Measurements from ENCODE around the gene YJU2. TPM values are rescaled to one million over a fixed set of nuclear protein-coding genes. Genes with fewer than 3 reads are reported as not detected.
"Not testable (repeated sequence)": the region's sequence is repeated elsewhere in the genome, so short reads cannot be mapped to it uniquely, and the experiment has no call there.

Gene YJU2
- polyA plus RNA-seq, 1 of the 3 experiments (the other 2 are of a cell fraction) = 29.0 TPM

DNA sequence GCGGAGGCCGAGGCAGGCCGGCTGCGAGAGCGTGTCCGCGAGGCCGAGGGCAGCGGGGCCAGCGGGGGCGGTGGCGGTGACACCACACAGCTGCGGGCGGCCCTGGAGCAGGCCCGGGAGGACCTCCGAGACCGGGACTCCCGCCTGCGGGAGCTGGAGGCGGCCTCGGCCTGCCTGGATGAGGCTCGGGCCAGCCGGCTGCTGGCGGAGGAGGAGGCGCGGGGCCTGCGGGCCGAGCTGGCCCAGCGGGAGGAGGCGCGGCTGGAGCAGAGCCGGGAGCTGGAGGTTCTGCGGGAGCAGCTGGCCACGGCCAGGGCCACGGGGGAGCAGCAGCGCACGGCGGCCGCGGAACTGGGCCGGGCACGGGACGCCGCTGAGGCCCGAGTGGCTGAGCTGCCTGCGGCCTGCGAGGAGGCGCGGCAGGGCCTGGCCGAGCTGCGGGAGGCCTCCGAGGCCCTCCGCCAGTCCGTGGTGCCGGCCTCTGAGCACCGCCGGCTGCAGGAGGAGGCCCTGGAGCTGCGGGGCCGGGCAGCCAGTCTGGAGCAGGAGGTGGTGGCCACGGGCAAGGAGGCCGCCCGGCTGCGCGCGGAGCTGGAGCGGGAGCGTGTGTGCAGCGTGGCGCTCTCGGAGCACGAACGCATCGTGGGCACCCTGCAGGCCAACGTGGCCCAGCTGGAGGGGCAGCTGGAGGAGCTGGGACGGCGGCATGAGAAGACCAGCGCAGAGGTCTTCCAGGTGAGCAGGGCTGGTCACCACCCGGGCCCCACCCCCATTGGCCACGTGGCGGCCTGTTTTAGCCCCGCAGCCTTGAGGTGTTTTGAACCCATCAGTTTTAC lies 29.2 kb upstream of the YJU2 start:
- no peak overlapping the region for H3K4me2 ChIP-seq
- H3K27me3 ChIP-seq (ENCODE audit: insufficient read depth) = peaks cover 9% of the 10 kb centered on the region
- no peaks in the 10 kb centered on the region for H4K20me1 ChIP-seq (ENCODE audit: insufficient read depth)
- POLR2A ChIA-PET = interaction anchor here (1.0 kb wide), 1 partner anchor 232 kb away, joined by 3 read pairs; the partner anchor contains the start of gene EEF2
- no peak overlapping the region for H3K27ac ChIP-seq (ENCODE audit: low read depth in 2 of 2, low read length in 1 of 2)
- peaks cover 5% of the 10 kb centered on the region for H3F3A ChIP-seq (replicated peaks; ENCODE audit: insufficient read depth)
- H3K4me1 ChIP-seq (ENCODE audit: control insufficient read depth in 1 of 2, insufficient read depth in 2 of 2, low read depth in 1 of 2, low read length in 1 of 2) = no peaks in the 10 kb centered on the region
- H3K9ac ChIP-seq = no peak overlapping the region
- no peak for DNase-seq
- H3K36me3 ChIP-seq (replicated peaks in 1 of 2; ENCODE audit: control insufficient read depth in 1 of 2, insufficient read depth in 2 of 2, low read length in 1 of 2) = no peaks in the 10 kb centered on the region
- no peaks in the 10 kb centered on the region for H3K79me2 ChIP-seq (ENCODE audit: insufficient read depth)
- H3K9me3 ChIP-seq = no peaks in the 10 kb centered on the region
- CTCF ChIA-PET = interaction anchor here (0.9 to 2.7 kb wide), 9 partner anchors 9 to 110 kb away, joined by 3 to 10 read pairs (median 4); no protein-coding TSS in a partner anchor
- no peak overlapping the region for H3K4me3 ChIP-seq (ENCODE audit: low read depth in 2 of 2, low read length in 1 of 2)
- TF ChIP-seq POLR2AphosphoS5 (IDR thresholded peaks at IDR 0.05; ENCODE audit: low read depth, low read length) (no peak), RCOR1 (IDR thresholded peaks at IDR 0.05; ENCODE audit: low read length) (no peak), TCF12 (IDR thresholded peaks at IDR 0.05) (no peak), CHD2 (IDR thresholded peaks at IDR 0.05; ENCODE audit: low read length, partially characterized antibody) (no peak), EZH2phosphoT487 (IDR thresholded peaks at IDR 0.05; ENCODE audit: borderline replicate concordance, low read depth) (no peak), RAD21 (IDR thresholded peaks at IDR 0.05; ENCODE audit: low read length) (no peak), FOSL2 (IDR thresholded peaks at IDR 0.05; ENCODE audit: borderline replicate concordance, low read depth) (no peak)
- TF ChIP-seq, protein P1, sequence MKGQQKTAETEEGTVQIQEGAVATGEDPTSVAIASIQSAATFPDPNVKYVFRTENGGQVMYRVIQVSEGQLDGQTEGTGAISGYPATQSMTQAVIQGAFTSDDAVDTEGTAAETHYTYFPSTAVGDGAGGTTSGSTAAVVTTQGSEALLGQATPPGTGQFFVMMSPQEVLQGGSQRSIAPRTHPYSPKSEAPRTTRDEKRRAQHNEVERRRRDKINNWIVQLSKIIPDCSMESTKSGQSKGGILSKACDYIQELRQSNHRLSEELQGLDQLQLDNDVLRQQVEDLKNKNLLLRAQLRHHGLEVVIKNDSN (IDR thresholded peaks at IDR 0.05; ENCODE audit: borderline replicate concordance, low read depth) = no peak
- TF ChIP-seq, protein P2, sequence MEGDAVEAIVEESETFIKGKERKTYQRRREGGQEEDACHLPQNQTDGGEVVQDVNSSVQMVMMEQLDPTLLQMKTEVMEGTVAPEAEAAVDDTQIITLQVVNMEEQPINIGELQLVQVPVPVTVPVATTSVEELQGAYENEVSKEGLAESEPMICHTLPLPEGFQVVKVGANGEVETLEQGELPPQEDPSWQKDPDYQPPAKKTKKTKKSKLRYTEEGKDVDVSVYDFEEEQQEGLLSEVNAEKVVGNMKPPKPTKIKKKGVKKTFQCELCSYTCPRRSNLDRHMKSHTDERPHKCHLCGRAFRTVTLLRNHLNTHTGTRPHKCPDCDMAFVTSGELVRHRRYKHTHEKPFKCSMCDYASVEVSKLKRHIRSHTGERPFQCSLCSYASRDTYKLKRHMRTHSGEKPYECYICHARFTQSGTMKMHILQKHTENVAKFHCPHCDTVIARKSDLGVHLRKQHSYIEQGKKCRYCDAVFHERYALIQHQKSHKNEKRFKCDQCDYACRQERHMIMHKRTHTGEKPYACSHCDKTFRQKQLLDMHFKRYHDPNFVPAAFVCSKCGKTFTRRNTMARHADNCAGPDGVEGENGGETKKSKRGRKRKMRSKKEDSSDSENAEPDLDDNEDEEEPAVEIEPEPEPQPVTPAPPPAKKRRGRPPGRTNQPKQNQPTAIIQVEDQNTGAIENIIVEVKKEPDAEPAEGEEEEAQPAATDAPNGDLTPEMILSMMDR (IDR thresholded peaks at IDR 0.05) = no peak
- TF ChIP-seq, protein P3, sequence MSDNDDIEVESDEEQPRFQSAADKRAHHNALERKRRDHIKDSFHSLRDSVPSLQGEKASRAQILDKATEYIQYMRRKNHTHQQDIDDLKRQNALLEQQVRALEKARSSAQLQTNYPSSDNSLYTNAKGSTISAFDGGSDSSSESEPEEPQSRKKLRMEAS (IDR thresholded peaks at IDR 0.05; ENCODE audit: low read depth) = no peak
- H2AFZ ChIP-seq (ENCODE audit: low read depth) = no peak overlapping the region
- H3K9me2 ChIP-seq = no peaks in the 10 kb centered on the region
- 86% methylated on average over 45 of the region's 81 CpGs for WGBS (ENCODE audit: low lambda C conversion rate)

DNA sequence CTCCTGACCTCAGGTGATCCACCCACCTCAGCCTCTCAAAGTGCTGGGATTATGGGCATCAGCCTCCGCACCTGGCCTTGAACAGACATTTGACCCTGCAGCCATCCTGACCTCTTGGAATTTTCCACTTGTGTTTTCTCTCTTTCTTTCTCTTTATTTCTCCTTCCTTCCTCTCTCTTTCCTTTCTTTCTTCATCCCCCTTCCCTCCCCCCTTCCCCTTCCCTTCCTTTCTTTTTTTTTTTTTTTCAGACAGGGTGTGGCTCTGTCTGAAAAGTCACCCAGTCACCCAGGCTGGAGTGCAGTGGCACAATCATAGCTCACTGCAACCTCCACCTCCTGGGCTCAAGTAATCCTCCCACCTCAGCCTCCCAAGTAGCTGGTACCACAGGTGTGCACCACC lies 28.4 kb upstream of the YJU2 start:
- H3K4me3 ChIP-seq (ENCODE audit: low read depth in 2 of 2, low read length in 1 of 2); H3K36me3 ChIP-seq (replicated peaks in 1 of 2; ENCODE audit: control insufficient read depth in 1 of 2, insufficient read depth in 2 of 2, low read length in 1 of 2); H3K9me2 ChIP-seq; H2AFZ ChIP-seq (ENCODE audit: low read depth); H4K20me1 ChIP-seq (ENCODE audit: insufficient read depth); DNase-seq; H3K9me3 ChIP-seq; H3K79me2 ChIP-seq (ENCODE audit: insufficient read depth); H3K27ac ChIP-seq (ENCODE audit: low read depth in 2 of 2, low read length in 1 of 2); H3F3A ChIP-seq (replicated peaks; ENCODE audit: insufficient read depth); H3K27me3 ChIP-seq (ENCODE audit: insufficient read depth); H3K9ac ChIP-seq; H3K4me2 ChIP-seq; H3K4me1 ChIP-seq (ENCODE audit: control insufficient read depth in 1 of 2, insufficient read depth in 2 of 2, low read depth in 1 of 2, low read length in 1 of 2): not testable (repeated sequence)
- CTCF ChIA-PET = interaction anchor here (1.1 to 2.7 kb wide), 5 partner anchors 10 to 78 kb away, joined by 3 to 10 read pairs (median 5); no protein-coding TSS in a partner anchor
- WGBS (ENCODE audit: low lambda C conversion rate) = 100% methylated on average over 1 of the region's 1 CpG
- POLR2A ChIA-PET = interaction anchor here (1.0 kb wide), 1 partner anchor 233 kb away, joined by 3 read pairs; the partner anchor contains the start of gene EEF2

Data from SK-N-SH (cell line).